Activated CD8-positive, alpha-beta T cell treated with anti-CD3 and anti-CD28 coated beads for 36 hours (primary cell): Measurements from ENCODE around the gene TMEM97. TPM values are rescaled to one million over a fixed set of nuclear protein-coding genes. Genes with fewer than 3 reads are reported as not detected.

Experiments
- ATAC-seq: fragments of 200-7000 bp; cut with Tn5 transposase; one replicate; pipeline ENCODE4 v1.10.0; 2021; ENCODE audit warnings: mild to moderate bottlenecking, moderate library complexity
- CTCF ChIA-PET: fragments of 350-600 bp; sonication (Branson Sonifier 250); formaldehyde crosslinking; loops from one replicate; lab custom pipeline; 2021; ENCODE audit warnings: antibody characterized with exemption; lab: Charles Lee
- POLR2A ChIA-PET: fragments of 350-600 bp; sonication (Branson Sonifier 250); formaldehyde crosslinking; loops from one replicate; lab custom pipeline; 2021; ENCODE audit warnings: antibody characterized with exemption; lab: Charles Lee
- DNase-seq: peaks from one replicate; pipeline ENCODE4 v3.0.0-alpha.2; 2020
- H3K27ac Mint-ChIP-seq: one replicate; pipeline ENCODE4 v1.8.0; 2021; ENCODE audit warnings: mild to moderate bottlenecking, mixed read lengths
- H3K27me3 Mint-ChIP-seq: one replicate; pipeline ENCODE4 v1.8.0; 2021; ENCODE audit warnings: mixed read lengths
- H3K36me3 Mint-ChIP-seq: one replicate; pipeline ENCODE4 v1.8.0; 2021; ENCODE audit warnings: low read depth, mixed read lengths
- H3K4me1 Mint-ChIP-seq: one replicate; pipeline ENCODE4 v1.8.0; 2021; ENCODE audit warnings: low read depth, mixed read lengths
- H3K4me3 Mint-ChIP-seq: one replicate; pipeline ENCODE4 v1.8.0; 2021; ENCODE audit warnings: mild to moderate bottlenecking, moderate library complexity, mixed read lengths
- H3K9me3 Mint-ChIP-seq: one replicate; pipeline ENCODE4 v1.8.0; 2021; ENCODE audit warnings: mixed read lengths
- intact Hi-C: fragments of 100-400 bp; cut with micrococcal nuclease; formaldehyde crosslinking; loops from one replicate; pipeline ENCODE4 v1.10.0; 2022
- total RNA-seq, 2 experiments: library from RNA; stranded (reverse); gene quantifications; one replicate each; pipeline ENCODE4 v1.2.3, GENCODE V29; 2021
- TF ChIP-seq, protein P1 (sequence below): fragments of 200-600 bp; IDR thresholded peaks from one replicate; pipeline ENCODE4 v1.8.0; 2022; ENCODE audit warnings: antibody characterized with exemption, mild to moderate bottlenecking

The TMEM97 gene
- total RNA-seq, 2 experiments from 2014 or later: 36.1 to 36.2 TPM

DNA sequence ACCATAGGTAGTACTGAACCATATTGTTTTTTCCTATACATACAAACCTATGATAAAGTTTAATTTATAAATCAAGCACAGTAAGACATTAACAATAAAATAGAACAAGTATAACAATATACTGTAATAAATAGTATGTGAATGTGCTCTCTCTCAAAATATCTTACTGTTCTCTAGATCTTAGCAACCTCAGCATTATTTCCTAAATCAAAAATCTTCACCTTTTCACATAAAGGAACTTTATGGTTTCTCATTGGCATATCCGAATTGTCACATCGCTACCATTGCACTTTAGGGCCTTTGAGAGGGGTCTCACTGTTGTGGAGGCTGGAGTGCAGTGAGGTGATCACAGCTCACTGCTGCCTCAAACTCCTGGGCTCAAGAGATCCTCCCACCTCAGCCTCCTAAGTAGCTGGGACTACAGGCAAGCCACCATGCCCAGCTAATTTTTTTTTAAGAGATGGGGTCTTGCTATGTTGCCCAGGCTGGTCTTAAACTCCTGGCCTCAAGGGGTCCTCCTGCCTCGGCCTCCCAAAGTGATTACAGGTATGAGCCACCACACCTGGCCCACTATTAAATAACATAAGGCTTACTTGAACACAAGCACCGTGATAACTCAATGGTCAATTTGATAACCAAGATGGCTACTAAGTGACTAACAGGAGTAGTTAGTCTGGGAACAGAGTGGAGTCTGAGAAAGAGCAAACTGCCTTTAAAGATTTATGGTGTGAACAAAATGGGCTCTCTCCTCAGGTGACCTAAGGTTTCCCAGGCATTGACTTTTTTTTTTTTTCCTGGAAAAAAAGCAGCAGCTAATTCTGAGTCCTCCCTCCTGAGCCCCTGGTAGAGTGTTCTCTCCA is 2.9 kb upstream of the TMEM97 start:
- no peaks in the 10 kb centered on the region for H3K27me3 Mint-ChIP-seq
- intact Hi-C loops: no loop called here
- TF ChIP-seq, protein P1, sequence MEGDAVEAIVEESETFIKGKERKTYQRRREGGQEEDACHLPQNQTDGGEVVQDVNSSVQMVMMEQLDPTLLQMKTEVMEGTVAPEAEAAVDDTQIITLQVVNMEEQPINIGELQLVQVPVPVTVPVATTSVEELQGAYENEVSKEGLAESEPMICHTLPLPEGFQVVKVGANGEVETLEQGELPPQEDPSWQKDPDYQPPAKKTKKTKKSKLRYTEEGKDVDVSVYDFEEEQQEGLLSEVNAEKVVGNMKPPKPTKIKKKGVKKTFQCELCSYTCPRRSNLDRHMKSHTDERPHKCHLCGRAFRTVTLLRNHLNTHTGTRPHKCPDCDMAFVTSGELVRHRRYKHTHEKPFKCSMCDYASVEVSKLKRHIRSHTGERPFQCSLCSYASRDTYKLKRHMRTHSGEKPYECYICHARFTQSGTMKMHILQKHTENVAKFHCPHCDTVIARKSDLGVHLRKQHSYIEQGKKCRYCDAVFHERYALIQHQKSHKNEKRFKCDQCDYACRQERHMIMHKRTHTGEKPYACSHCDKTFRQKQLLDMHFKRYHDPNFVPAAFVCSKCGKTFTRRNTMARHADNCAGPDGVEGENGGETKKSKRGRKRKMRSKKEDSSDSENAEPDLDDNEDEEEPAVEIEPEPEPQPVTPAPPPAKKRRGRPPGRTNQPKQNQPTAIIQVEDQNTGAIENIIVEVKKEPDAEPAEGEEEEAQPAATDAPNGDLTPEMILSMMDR: no peak
- DNase-seq (no peak), ATAC-seq (no peak)
- ChIA-PET CTCF (interaction anchor here (2.5 kb wide), 1 partner anchor 65 kb away, joined by 5 read pairs; no protein-coding TSS in a partner anchor), POLR2A (interaction anchor here (1.4 kb wide), 1 partner anchor 19 kb away, joined by 4 read pairs; the partner anchor contains the start of gene IFT20)
- H3K4me1 Mint-ChIP-seq: peaks cover 26% of the 10 kb centered on the region
- H3K27ac Mint-ChIP-seq: no peak overlapping the region
- no peaks in the 10 kb centered on the region for H3K9me3 Mint-ChIP-seq
- H3K36me3 Mint-ChIP-seq: peaks cover 16% of the 10 kb centered on the region
- no peak overlapping the region for H3K4me3 Mint-ChIP-seq

DNA sequence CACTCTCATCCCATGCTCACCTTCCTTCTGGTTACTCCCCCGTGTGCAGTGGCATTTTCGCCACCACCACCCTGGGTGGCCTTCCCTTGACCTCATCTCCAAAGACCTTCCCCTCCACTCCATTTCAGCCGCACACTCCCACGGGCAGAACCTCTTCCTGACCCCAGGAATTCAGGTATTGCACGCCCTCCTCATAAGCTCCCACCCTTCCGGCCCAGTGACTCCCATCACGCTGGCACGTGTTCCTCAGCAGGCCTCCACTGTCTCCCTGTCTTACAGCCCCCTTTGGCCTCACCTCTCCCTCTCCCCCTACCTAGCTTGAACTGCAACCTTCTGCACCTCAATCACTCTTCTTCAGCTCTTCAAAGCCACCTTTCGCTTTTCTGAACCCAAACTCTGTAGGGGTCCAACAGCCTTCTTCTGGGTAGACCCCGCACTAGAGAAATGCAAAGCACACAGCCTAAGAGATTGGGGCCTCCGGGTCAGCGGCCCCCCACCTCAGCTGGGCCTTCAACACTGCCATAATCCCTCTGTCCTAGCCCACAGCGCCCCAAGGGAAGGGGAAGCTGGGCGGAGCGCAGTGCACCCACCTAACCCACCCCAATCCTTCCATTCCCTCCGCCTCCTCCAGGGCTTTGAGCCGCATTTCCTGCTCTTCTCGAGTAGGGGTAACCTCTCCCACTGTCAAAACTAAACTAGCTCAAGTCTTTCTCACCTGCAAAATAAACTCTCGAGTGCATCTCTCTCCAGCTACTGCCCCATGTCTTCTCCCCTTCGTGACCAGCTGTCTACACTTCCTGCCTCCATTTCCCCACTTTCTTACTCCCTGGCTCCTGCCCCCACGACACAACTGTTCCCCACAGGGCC is 1.7 kb upstream of the TMEM97 start:
- peaks cover 23% of the 10 kb centered on the region for H3K36me3 Mint-ChIP-seq
- POLR2A ChIA-PET: interaction anchor here (0.6 to 4.7 kb wide), 9 partner anchors 12 to 937 kb away, joined by 3 to 51 read pairs (median 4); partner anchors contain the start of genes IFT20, POLDIP2 and TNFAIP1
- ATAC-seq: no peak
- CTCF ChIA-PET: interaction anchor here (1.5 kb wide), 1 partner anchor 19 kb away, joined by 4 read pairs; no protein-coding TSS in a partner anchor
- peaks cover 32% of the 10 kb centered on the region for H3K4me1 Mint-ChIP-seq
- intact Hi-C loops: no loop called here
- peak overlapping the region; percentile 70 for H3K27ac Mint-ChIP-seq
- no peak for DNase-seq
- TF ChIP-seq, protein P1: no peak
- H3K4me3 Mint-ChIP-seq: peak overlapping the region; percentile 96
- H3K9me3 Mint-ChIP-seq: no peaks in the 10 kb centered on the region
- H3K27me3 Mint-ChIP-seq: no peaks in the 10 kb centered on the region

DNA sequence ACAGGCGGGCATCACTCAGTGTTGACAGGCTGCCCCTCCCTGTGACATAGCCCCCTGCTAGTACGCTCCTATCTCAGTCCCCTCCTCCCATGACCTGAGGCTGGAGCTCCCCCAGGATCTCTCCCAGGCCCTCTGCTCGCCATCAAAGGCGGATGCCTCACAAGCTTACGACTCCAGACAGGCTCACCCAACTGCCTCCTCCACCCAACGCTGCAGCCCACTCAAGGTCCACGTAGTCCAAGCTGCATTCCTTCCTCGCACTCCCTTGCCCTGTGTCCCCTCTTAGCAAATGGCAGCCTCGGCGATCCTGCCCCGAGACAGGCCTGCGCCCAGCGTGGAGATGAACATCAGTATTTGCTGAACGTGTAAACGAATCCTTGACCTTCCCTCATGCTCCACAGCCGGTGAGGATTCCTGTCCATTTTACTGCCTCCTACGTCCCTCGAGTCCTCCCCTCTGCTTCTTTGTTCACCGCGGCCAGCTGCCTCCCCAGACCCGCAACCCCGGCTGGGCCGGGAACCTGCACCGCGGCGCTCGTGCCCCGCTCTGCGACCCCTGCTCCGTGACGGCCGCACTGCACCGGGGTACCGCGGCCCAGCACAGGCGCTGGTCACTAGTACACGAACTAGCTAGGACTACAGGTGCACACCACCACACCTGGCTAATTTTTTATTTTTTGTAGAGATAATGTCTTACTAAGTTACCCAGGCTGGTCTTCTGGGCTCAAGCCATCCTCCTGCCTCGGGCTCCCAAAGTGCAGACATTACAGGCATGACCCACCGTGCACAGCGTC is 838 bp upstream of the TMEM97 start:
- peaks cover 23% of the 10 kb centered on the region for H3K36me3 Mint-ChIP-seq
- peak; percentile 13 for DNase-seq
- peak overlapping the region; percentile 70 for H3K27ac Mint-ChIP-seq
- CTCF ChIA-PET: interaction anchor here (1.5 to 4.1 kb wide), 3 partner anchors 16 to 67 kb away, joined by 4 to 12 read pairs (median 6); partner anchors contain the start of genes IFT20 and TNFAIP1
- peak overlapping the region; percentile 96 for H3K4me3 Mint-ChIP-seq
- TF ChIP-seq, protein P1: no peak
- no peaks in the 10 kb centered on the region for H3K27me3 Mint-ChIP-seq
- peaks cover 32% of the 10 kb centered on the region for H3K4me1 Mint-ChIP-seq
- intact Hi-C loops: no loop called here
- ATAC-seq: peak; percentile 1
- H3K9me3 Mint-ChIP-seq: no peaks in the 10 kb centered on the region
- POLR2A ChIA-PET: interaction anchor here (0.6 to 4.7 kb wide), 15 partner anchors 8 to 938 kb away, joined by 3 to 51 read pairs (median 4); partner anchors contain the start of genes IFT20, POLDIP2 and TNFAIP1

DNA sequence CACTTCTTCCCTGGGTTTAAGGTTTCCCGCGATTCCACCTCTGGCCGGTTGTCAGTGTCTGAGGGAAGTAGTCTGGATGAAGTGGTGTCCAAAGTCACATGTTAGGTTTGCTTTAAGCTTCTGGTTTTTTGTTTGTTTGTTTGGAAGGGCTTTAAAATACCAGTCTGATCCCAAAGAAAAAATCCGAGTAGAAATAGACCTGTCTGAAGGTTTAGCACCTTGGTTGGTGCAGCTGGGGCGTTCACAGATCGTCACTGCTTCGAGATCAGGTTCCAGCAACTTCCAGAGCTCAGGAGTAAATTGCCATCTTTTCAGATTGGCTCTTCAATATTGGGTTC is 567 bp downstream of the TMEM97 start:
- Mint-ChIP-seq H3K27me3 (no peaks in the 10 kb centered on the region), H3K9me3 (no peaks in the 10 kb centered on the region), H3K27ac (peak overlapping the region; percentile 92), H3K4me1 (peaks cover 32% of the 10 kb centered on the region), H3K36me3 (peaks cover 23% of the 10 kb centered on the region), H3K4me3 (peak overlapping the region; percentile 96)
- intact Hi-C loops: no loop called here
- DNase-seq (no peak), ATAC-seq (no peak)
- CTCF ChIA-PET: interaction anchor here (0.9 to 4.1 kb wide), 8 partner anchors 9 to 426 kb away, joined by 3 to 12 read pairs (median 4); partner anchors contain the start of genes IFT20 and TNFAIP1
- TF ChIP-seq, protein P1: no peak
- POLR2A ChIA-PET: interaction anchor here (0.8 to 4.7 kb wide), 7 partner anchors 10 to 44 kb away, joined by 3 to 51 read pairs (median 9); partner anchors contain the start of genes IFT20, POLDIP2 and TNFAIP1
